ENCODE measurements around the gene SNTG2.

DNA sequence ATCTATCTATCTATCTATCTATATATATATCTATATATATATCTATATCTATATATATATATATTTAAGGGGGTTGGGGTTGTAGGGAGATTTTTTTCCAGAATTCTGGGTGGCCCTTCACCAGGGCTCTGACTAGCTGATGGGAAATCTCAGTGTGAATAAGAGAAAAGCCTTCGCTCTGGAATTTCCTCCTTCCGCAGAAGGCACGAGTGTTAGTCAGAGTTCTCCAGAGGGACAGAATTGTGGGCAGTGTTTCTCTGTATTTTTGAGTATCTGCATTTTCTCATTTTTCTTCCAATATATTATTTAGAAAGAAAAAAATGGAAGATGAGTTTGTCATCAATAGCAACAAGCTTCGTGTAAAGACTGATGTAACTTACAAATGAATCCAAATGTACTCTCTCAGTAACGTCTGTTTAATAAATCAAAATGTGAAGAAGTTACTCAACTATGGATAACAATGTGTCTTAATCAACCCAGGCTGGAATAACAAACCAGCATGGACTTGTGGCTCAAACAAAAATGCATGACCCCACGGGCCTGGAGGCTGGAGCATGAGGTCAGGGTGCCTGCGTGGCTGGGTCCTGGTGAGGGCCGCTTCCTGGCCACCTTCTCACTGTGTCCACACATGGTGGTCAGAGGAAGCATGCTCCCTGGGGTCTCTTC lies 10.6 kb upstream of the SNTG2 start:
- TF ChIP-seq, protein P1, sequence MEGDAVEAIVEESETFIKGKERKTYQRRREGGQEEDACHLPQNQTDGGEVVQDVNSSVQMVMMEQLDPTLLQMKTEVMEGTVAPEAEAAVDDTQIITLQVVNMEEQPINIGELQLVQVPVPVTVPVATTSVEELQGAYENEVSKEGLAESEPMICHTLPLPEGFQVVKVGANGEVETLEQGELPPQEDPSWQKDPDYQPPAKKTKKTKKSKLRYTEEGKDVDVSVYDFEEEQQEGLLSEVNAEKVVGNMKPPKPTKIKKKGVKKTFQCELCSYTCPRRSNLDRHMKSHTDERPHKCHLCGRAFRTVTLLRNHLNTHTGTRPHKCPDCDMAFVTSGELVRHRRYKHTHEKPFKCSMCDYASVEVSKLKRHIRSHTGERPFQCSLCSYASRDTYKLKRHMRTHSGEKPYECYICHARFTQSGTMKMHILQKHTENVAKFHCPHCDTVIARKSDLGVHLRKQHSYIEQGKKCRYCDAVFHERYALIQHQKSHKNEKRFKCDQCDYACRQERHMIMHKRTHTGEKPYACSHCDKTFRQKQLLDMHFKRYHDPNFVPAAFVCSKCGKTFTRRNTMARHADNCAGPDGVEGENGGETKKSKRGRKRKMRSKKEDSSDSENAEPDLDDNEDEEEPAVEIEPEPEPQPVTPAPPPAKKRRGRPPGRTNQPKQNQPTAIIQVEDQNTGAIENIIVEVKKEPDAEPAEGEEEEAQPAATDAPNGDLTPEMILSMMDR (IDR thresholded peaks at IDR 0.05) = no peak
- TF ChIP-seq POLR2A (IDR thresholded peaks at IDR 0.05) = no peak

All from esophagus squamous epithelium (tissue), 4 donors.